Measurements from ENCODE around the gene HOXA5. TPM values are rescaled to one million over a fixed set of nuclear protein-coding genes. Genes with fewer than 3 reads are reported as not detected.

The HOXA5 gene
- total RNA-seq, 2 donors from 2014 or later: not detected

- Mint-ChIP-seq H3K27me3 (peaks cover 7% of the 10 kb centered on the region), H3K4me1 (no peaks in the 10 kb centered on the region), H3K36me3 (ENCODE audit: low read depth) (no peaks in the 10 kb centered on the region), H3K4me3 (no peak overlapping the region), H3K9me3 (no peaks in the 10 kb centered on the region), H3K27ac (no peak overlapping the region)
- no peak for ATAC-seq (replicated peaks)
Observed at GRCh38 chr7:27112955-27113949, 30.2 kb downstream of the HOXA5 start.

DNA sequence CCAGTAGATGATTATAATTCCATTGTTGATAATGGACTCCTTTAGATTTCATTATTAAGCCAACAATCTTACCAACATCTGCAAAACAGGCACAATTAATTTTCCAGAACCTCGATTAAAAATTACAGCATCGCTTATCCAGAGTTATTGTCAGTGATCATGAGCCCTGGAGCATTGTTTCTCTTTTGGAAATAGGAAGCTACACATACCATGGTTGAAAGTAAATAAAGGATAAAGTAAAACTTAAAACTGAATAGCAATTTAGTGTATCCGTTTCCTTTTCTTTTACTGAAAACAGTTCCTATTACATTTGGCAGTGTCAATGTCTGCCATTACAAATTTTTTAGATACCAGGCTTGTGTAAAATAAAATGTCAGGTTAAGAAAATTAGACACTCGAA lies 31.1 kb downstream of the HOXA5 start:
- H3K27me3 Mint-ChIP-seq: peaks cover 10% of the 10 kb centered on the region
- H3K9me3 Mint-ChIP-seq: no peaks in the 10 kb centered on the region
- peaks cover 3% of the 10 kb centered on the region for H3K4me1 Mint-ChIP-seq
- H3K27ac Mint-ChIP-seq: no peak overlapping the region
- H3K4me3 Mint-ChIP-seq: no peak overlapping the region
- no peaks in the 10 kb centered on the region for H3K36me3 Mint-ChIP-seq (ENCODE audit: low read depth)
- ATAC-seq (replicated peaks): no peak

- Mint-ChIP-seq H3K9me3 (no peaks in the 10 kb centered on the region), H3K27me3 (peaks cover 10% of the 10 kb centered on the region), H3K36me3 (ENCODE audit: low read depth) (no peaks in the 10 kb centered on the region), H3K4me3 (no peak overlapping the region), H3K27ac (no peak overlapping the region), H3K4me1 (peaks cover 4% of the 10 kb centered on the region)
- ATAC-seq (replicated peaks): no peak
Observed at GRCh38 chr7:27111751-27112277, 31.7 kb downstream of the HOXA5 start.

DNA sequence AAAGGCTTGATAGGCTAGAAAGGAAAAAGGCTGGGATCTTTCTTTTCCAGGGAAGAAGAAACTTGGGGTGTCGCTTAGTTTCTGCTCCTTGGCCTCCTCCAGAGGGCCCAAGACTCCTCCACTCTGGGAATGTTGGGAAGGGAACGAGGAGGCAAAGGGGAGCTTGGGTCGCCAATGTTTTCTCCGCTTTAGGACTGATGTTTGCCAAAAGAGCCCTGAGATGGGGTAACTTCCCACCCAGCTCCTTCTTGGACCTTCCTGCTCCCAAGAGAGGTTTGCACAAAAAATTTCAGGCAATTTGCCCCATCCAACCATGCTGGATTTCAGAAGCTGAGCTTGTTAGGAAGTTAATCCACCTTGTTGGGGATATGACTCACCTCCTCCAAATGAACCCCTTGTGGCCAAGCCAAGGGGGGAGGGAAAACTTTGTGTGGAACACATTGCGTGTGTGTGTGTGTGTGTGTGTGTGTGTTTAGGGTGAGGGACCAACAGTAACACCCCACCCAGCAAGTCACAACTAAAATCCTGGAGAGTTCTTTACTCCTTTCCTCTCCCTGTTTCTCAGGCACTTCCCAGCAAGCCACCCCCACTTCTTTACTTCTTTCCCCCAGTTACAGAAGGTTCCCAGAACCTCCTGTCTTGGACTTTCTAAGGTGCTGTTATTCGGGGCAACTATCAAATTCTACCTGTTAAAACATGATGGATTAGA lies 32.3 kb downstream of the HOXA5 start:
- Mint-ChIP-seq H3K4me1 (peaks cover 4% of the 10 kb centered on the region), H3K4me3 (no peak overlapping the region), H3K36me3 (ENCODE audit: low read depth) (no peaks in the 10 kb centered on the region), H3K9me3 (no peaks in the 10 kb centered on the region), H3K27me3 (peaks cover 10% of the 10 kb centered on the region), H3K27ac (no peak overlapping the region)
- no peak for ATAC-seq (replicated peaks)

GRCh38 chr7:27110186-27111031 lies 33.1 kb downstream of the HOXA5 start:
- no peak for ATAC-seq (replicated peaks)
- Mint-ChIP-seq H3K27me3 (peaks cover 11% of the 10 kb centered on the region), H3K36me3 (ENCODE audit: low read depth) (no peaks in the 10 kb centered on the region), H3K27ac (no peak overlapping the region), H3K9me3 (no peaks in the 10 kb centered on the region), H3K4me1 (peaks cover 4% of the 10 kb centered on the region), H3K4me3 (no peak overlapping the region)

DNA sequence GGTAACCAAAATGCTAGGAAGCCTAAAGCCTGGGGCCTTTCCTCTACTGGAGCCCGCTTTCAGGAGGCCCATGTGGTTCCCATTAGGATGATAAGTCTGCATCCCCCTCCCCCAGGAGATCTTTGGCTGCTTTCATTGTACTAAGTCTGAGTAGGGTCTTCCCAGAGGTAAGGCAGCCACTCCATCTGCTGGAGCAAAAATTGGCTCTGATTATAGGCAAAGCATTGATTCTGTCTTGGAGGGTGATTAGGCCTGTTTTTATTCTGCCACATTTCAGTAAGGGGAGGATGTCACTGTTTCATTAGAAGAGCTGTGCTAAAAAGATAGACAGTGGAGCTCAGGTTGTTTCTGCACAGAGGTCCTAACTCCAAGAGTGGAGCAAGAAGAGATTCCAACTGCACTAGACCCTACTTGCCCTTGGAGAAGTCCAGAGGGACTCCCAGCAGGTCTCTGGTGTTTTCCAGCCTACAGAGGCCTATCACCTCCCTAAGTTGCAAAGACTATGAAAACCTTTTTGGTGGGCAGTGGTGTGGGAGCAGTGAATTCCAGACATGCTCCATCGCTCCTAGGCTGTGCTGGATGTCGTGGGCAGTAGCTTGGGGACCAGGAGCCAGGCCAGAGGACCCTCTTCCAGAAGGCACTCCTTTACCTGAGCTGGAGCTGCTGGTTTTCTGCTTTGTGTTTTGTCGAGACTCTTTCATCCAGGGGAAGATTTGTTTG lies 33.9 kb downstream of the HOXA5 start:
- peaks cover 4% of the 10 kb centered on the region for H3K4me1 Mint-ChIP-seq
- no peaks in the 10 kb centered on the region for H3K9me3 Mint-ChIP-seq
- peaks cover 15% of the 10 kb centered on the region for H3K27me3 Mint-ChIP-seq
- no peak for ATAC-seq (replicated peaks)
- H3K27ac Mint-ChIP-seq: no peak overlapping the region
- H3K36me3 Mint-ChIP-seq (ENCODE audit: low read depth): no peaks in the 10 kb centered on the region
- H3K4me3 Mint-ChIP-seq: no peak overlapping the region

DNA sequence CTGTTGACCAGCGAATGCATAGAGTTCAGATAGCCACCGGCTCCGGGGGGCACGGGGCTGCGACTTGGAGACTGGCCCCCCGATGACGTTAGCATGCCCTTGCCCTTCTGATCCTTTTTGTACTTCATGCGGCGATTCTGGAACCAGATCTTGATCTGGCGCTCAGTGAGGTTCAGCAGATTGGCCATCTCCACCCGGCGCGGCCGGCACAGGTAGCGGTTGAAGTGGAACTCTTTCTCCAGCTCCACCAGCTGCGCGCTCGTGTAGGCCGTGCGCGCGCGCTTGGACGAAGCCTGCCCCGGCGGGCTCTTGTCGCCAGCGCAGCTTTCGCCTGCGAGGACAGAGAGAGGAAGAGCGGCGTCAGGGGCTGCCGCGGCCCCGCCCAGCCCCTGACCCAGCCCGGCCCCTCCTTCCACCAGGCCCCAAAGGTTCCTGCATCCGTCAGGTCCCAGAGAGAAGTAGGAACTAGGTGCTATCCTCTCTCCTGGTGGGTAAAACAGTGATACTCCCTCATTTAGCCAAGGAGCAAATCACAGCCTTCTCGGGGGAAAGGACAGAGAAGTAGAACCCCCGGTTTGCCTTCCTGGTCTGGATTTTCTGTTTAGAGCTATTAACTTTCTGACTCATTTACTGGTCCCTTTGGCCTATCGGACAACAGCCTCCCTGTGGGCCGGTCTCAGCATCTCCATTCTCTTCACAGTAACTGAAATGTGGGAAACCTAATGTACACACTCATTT lies 34.9 kb downstream of the HOXA5 start:
- Mint-ChIP-seq H3K4me1 (peaks cover 8% of the 10 kb centered on the region), H3K27ac (no peak overlapping the region), H3K9me3 (no peaks in the 10 kb centered on the region), H3K27me3 (peaks cover 25% of the 10 kb centered on the region), H3K36me3 (ENCODE audit: low read depth) (no peaks in the 10 kb centered on the region), H3K4me3 (no peak overlapping the region)
- no peak for ATAC-seq (replicated peaks)

GRCh38 chr7:27107391-27108381 lies 35.8 kb downstream of the HOXA5 start:
- peaks cover 4% of the 10 kb centered on the region for H3K36me3 Mint-ChIP-seq (ENCODE audit: low read depth)
- H3K4me1 Mint-ChIP-seq: peaks cover 14% of the 10 kb centered on the region
- H3K27ac Mint-ChIP-seq: no peak overlapping the region
- ATAC-seq (replicated peaks): no peak
- no peak overlapping the region for H3K4me3 Mint-ChIP-seq
- no peaks in the 10 kb centered on the region for H3K9me3 Mint-ChIP-seq
- peaks cover 30% of the 10 kb centered on the region for H3K27me3 Mint-ChIP-seq

GRCh38 chr7:27106901-27107240 lies 36.6 kb downstream of the HOXA5 start:
- H3K36me3 Mint-ChIP-seq (ENCODE audit: low read depth): peaks cover 11% of the 10 kb centered on the region
- no peak overlapping the region for H3K27ac Mint-ChIP-seq
- peaks cover 35% of the 10 kb centered on the region for H3K27me3 Mint-ChIP-seq
- H3K4me1 Mint-ChIP-seq: peaks cover 17% of the 10 kb centered on the region
- H3K4me3 Mint-ChIP-seq: no peak overlapping the region
- no peak for ATAC-seq (replicated peaks)
- H3K9me3 Mint-ChIP-seq: no peaks in the 10 kb centered on the region

- ATAC-seq (replicated peaks): no peak
- H3K27me3 Mint-ChIP-seq: peaks cover 37% of the 10 kb centered on the region
- no peaks in the 10 kb centered on the region for H3K9me3 Mint-ChIP-seq
- H3K4me1 Mint-ChIP-seq: peaks cover 17% of the 10 kb centered on the region
- H3K36me3 Mint-ChIP-seq (ENCODE audit: low read depth): peaks cover 16% of the 10 kb centered on the region
- no peak overlapping the region for H3K4me3 Mint-ChIP-seq
- no peak overlapping the region for H3K27ac Mint-ChIP-seq
Observed at GRCh38 chr7:27106181-27106900, 37.1 kb downstream of the HOXA5 start.

- Mint-ChIP-seq H3K9me3 (no peaks in the 10 kb centered on the region), H3K27ac (no peak overlapping the region), H3K27me3 (peaks cover 44% of the 10 kb centered on the region), H3K4me3 (no peak overlapping the region), H3K36me3 (ENCODE audit: low read depth) (peaks cover 25% of the 10 kb centered on the region), H3K4me1 (peaks cover 17% of the 10 kb centered on the region)
- no peak for ATAC-seq (replicated peaks)
Observed at GRCh38 chr7:27105301-27106031, 38.0 kb downstream of the HOXA5 start.

Measured in activated T-helper 17 cell treated with anti-CD3 and anti-CD28 coated beads, Interleukin-2, amount 50 U/mL, for 72 hours (primary cell).